ENCODE data around the gene TPSD1. TPM values are rescaled to one million over a fixed set of nuclear protein-coding genes. Genes with fewer than 3 reads are reported as not detected.
A peak's percentile ranks its signal among the peaks of the same experiment; 100 is the strongest.
"Not testable (repeated sequence)": the region's sequence is repeated elsewhere in the genome, so short reads cannot be mapped to it uniquely, and the experiment has no call there.

Gene TPSD1
- total and polyA plus RNA-seq, 5 donors from 2014 or later = not detected

GRCh38 chr16:1229476-1229875 lies 26.4 kb upstream of the TPSD1 start:
- H3K4me3 ChIP-seq (ENCODE audit: low read depth, low read length); H3K9me3 Mint-ChIP-seq; H3K4me3 Mint-ChIP-seq; H3K9me3 ChIP-seq (ENCODE audit: control insufficient read depth in 2 of 2, low read length in 2 of 2); H3K27ac Mint-ChIP-seq; H3K27me3 ChIP-seq (ENCODE audit: control insufficient read depth, insufficient read depth, low read length); H3K4me1 ChIP-seq (ENCODE audit: control insufficient read depth, insufficient read depth, low read length, poor library complexity, severe bottlenecking); H3K27ac ChIP-seq (ENCODE audit: insufficient read depth, low read length, poor library complexity, severe bottlenecking); H3K36me3 ChIP-seq (ENCODE audit: control insufficient read depth, insufficient read depth, low read length); H3K36me3 Mint-ChIP-seq; H3K4me1 Mint-ChIP-seq; DNase-seq; ATAC-seq (ENCODE audit: low read depth in 2 of 2); H3K27me3 Mint-ChIP-seq: not testable (repeated sequence)

- H3K4me3 ChIP-seq (ENCODE audit: low read depth, low read length); H3K4me1 ChIP-seq (ENCODE audit: control insufficient read depth, insufficient read depth, low read length, poor library complexity, severe bottlenecking); DNase-seq; H3K36me3 ChIP-seq (ENCODE audit: control insufficient read depth, insufficient read depth, low read length); H3K9me3 ChIP-seq (ENCODE audit: control insufficient read depth in 2 of 2, low read length in 2 of 2); H3K4me3 Mint-ChIP-seq; ATAC-seq (ENCODE audit: low read depth in 2 of 2); H3K9me3 Mint-ChIP-seq; H3K27ac Mint-ChIP-seq; H3K36me3 Mint-ChIP-seq; H3K27me3 ChIP-seq (ENCODE audit: control insufficient read depth, insufficient read depth, low read length); H3K27ac ChIP-seq (ENCODE audit: insufficient read depth, low read length, poor library complexity, severe bottlenecking); H3K27me3 Mint-ChIP-seq; H3K4me1 Mint-ChIP-seq: not testable (repeated sequence)
Observed at GRCh38 chr16:1230084-1230470, 25.8 kb upstream of the TPSD1 start, which contains the start of gene TPSB2. Gene TPSB2, minus strand, starts transcription at chr16:1230184. Its CDS starts 233 bp downstream, at chr16:1229951.

GRCh38 chr16:1230471-1231212 lies 25.2 kb upstream of the TPSD1 start:
- H3K4me1 ChIP-seq (ENCODE audit: control insufficient read depth, insufficient read depth, low read length, poor library complexity, severe bottlenecking); H3K27me3 Mint-ChIP-seq; H3K9me3 Mint-ChIP-seq; H3K27me3 ChIP-seq (ENCODE audit: control insufficient read depth, insufficient read depth, low read length); H3K36me3 ChIP-seq (ENCODE audit: control insufficient read depth, insufficient read depth, low read length); H3K36me3 Mint-ChIP-seq; H3K4me3 Mint-ChIP-seq; H3K27ac ChIP-seq (ENCODE audit: insufficient read depth, low read length, poor library complexity, severe bottlenecking); DNase-seq; H3K27ac Mint-ChIP-seq; ATAC-seq (ENCODE audit: low read depth in 2 of 2); H3K4me1 Mint-ChIP-seq; H3K4me3 ChIP-seq (ENCODE audit: low read depth, low read length); H3K9me3 ChIP-seq (ENCODE audit: control insufficient read depth in 2 of 2, low read length in 2 of 2): not testable (repeated sequence)

- H3K4me1 ChIP-seq (ENCODE audit: control insufficient read depth, insufficient read depth, low read length, poor library complexity, severe bottlenecking); H3K4me3 ChIP-seq (ENCODE audit: low read depth, low read length); H3K36me3 Mint-ChIP-seq; H3K27me3 Mint-ChIP-seq; H3K27me3 ChIP-seq (ENCODE audit: control insufficient read depth, insufficient read depth, low read length); H3K36me3 ChIP-seq (ENCODE audit: control insufficient read depth, insufficient read depth, low read length); ATAC-seq (ENCODE audit: low read depth in 2 of 2); H3K9me3 ChIP-seq (ENCODE audit: control insufficient read depth in 2 of 2, low read length in 2 of 2); H3K27ac ChIP-seq (ENCODE audit: insufficient read depth, low read length, poor library complexity, severe bottlenecking); H3K9me3 Mint-ChIP-seq; DNase-seq; H3K4me1 Mint-ChIP-seq; H3K4me3 Mint-ChIP-seq; H3K27ac Mint-ChIP-seq: not testable (repeated sequence)
Observed at GRCh38 chr16:1231301-1231700, 24.6 kb upstream of the TPSD1 start.

- H3K9me3 ChIP-seq (ENCODE audit: control insufficient read depth in 2 of 2, low read length in 2 of 2); H3K4me1 ChIP-seq (ENCODE audit: control insufficient read depth, insufficient read depth, low read length, poor library complexity, severe bottlenecking); H3K27ac Mint-ChIP-seq; H3K9me3 Mint-ChIP-seq; H3K4me1 Mint-ChIP-seq; H3K4me3 Mint-ChIP-seq; ATAC-seq (ENCODE audit: low read depth in 2 of 2); H3K27me3 ChIP-seq (ENCODE audit: control insufficient read depth, insufficient read depth, low read length); H3K36me3 Mint-ChIP-seq; DNase-seq; H3K4me3 ChIP-seq (ENCODE audit: low read depth, low read length); H3K27ac ChIP-seq (ENCODE audit: insufficient read depth, low read length, poor library complexity, severe bottlenecking); H3K27me3 Mint-ChIP-seq; H3K36me3 ChIP-seq (ENCODE audit: control insufficient read depth, insufficient read depth, low read length): not testable (repeated sequence)
Observed at GRCh38 chr16:1232049-1232748, 23.7 kb upstream of the TPSD1 start.

GRCh38 chr16:1236659-1237058 lies 19.2 kb upstream of the TPSD1 start:
- not testable (repeated sequence) for H3K27ac ChIP-seq (ENCODE audit: insufficient read depth, low read length, poor library complexity, severe bottlenecking); H3K9me3 ChIP-seq (ENCODE audit: control insufficient read depth in 2 of 2, low read length in 2 of 2); H3K27me3 ChIP-seq (ENCODE audit: control insufficient read depth, insufficient read depth, low read length); H3K27ac Mint-ChIP-seq; H3K27me3 Mint-ChIP-seq; H3K4me1 ChIP-seq (ENCODE audit: control insufficient read depth, insufficient read depth, low read length, poor library complexity, severe bottlenecking); H3K9me3 Mint-ChIP-seq; DNase-seq; H3K4me1 Mint-ChIP-seq; H3K4me3 Mint-ChIP-seq; H3K36me3 ChIP-seq (ENCODE audit: control insufficient read depth, insufficient read depth, low read length); H3K36me3 Mint-ChIP-seq; H3K4me3 ChIP-seq (ENCODE audit: low read depth, low read length)
- peak; percentile 77 to 78 for ATAC-seq (ENCODE audit: low read depth in 2 of 2)

- DNase-seq (no peak), ATAC-seq (ENCODE audit: low read depth in 2 of 2) (no peak)
- peaks cover 0 to 2% (median 0%) of the 10 kb centered on the region in 7 donors for H3K9me3 Mint-ChIP-seq
- Histone ChIP-seq H3K27ac (ENCODE audit: insufficient read depth, low read length, poor library complexity, severe bottlenecking) (no peak overlapping the region), H3K27me3 (ENCODE audit: control insufficient read depth, insufficient read depth, low read length) (no peaks in the 10 kb centered on the region), H3K9me3 (ENCODE audit: control insufficient read depth in 2 of 2, low read length in 2 of 2) (no peaks in the 10 kb centered on the region), H3K36me3 (ENCODE audit: control insufficient read depth, insufficient read depth, low read length) (no peaks in the 10 kb centered on the region), H3K4me3 (ENCODE audit: low read depth, low read length) (no peak overlapping the region), H3K4me1 (ENCODE audit: control insufficient read depth, insufficient read depth, low read length, poor library complexity, severe bottlenecking) (no peaks in the 10 kb centered on the region)
- H3K4me3 Mint-ChIP-seq = no peak overlapping the region
- H3K4me1 Mint-ChIP-seq = peaks cover 0 to 5% (median 0%) of the 10 kb centered on the region in 4 donors
- H3K27ac Mint-ChIP-seq = peak overlapping the region in 1 of 3 donors; percentile 40
- H3K27me3 Mint-ChIP-seq = no peaks in the 10 kb centered on the region
- no peaks in the 10 kb centered on the region for H3K36me3 Mint-ChIP-seq
Observed at GRCh38 chr16:1237990-1238389, 17.9 kb upstream of the TPSD1 start.

GRCh38 chr16:1238909-1239308 lies 17.0 kb upstream of the TPSD1 start:
- not testable (repeated sequence) for H3K4me1 ChIP-seq (ENCODE audit: control insufficient read depth, insufficient read depth, low read length, poor library complexity, severe bottlenecking); H3K27me3 ChIP-seq (ENCODE audit: control insufficient read depth, insufficient read depth, low read length); H3K9me3 ChIP-seq (ENCODE audit: control insufficient read depth in 2 of 2, low read length in 2 of 2); H3K36me3 Mint-ChIP-seq; H3K4me3 ChIP-seq (ENCODE audit: low read depth, low read length); H3K27ac Mint-ChIP-seq; H3K27ac ChIP-seq (ENCODE audit: insufficient read depth, low read length, poor library complexity, severe bottlenecking); H3K9me3 Mint-ChIP-seq; H3K27me3 Mint-ChIP-seq; ATAC-seq (ENCODE audit: low read depth in 2 of 2); DNase-seq; H3K4me1 Mint-ChIP-seq; H3K4me3 Mint-ChIP-seq; H3K36me3 ChIP-seq (ENCODE audit: control insufficient read depth, insufficient read depth, low read length)
